Astrocyte of the hippocampus (primary cell): ENCODE data around the gene LRRC23.
A peak's percentile ranks its signal among the peaks of the same experiment; 100 is the strongest.
"Not testable (repeated sequence)": the region's sequence is repeated elsewhere in the genome, so short reads cannot be mapped to it uniquely, and the experiment has no call there.

Source experiments
- DNase-seq: peaks from one replicate; pipeline ENCODE4 v3.0.0; 2011; ENCODE audit warnings: low read depth, low spot score

LRRC23 gene

GRCh38 chr12:6872073-6873048, 32.3 kb upstream of the LRRC23 start:
- peak; percentile 93 for DNase-seq

- peak; percentile 99 for DNase-seq
Measured at GRCh38 chr12:6873094-6874014, 31.3 kb upstream of the LRRC23 start, which contains the start of gene SPSB2. Gene SPSB2, minus strand, starts transcription at chr12:6873303. Its CDS starts 402 bp downstream, at chr12:6872901.

GRCh38 chr12:6874015-6874368, 30.6 kb upstream of the LRRC23 start:
- DNase-seq, result not testable (repeated sequence)

- DNase-seq, result not testable (repeated sequence)
Measured at GRCh38 chr12:6879824-6880223, 24.8 kb upstream of the LRRC23 start.

- no peak for DNase-seq
Measured at GRCh38 chr12:6883252-6883651, 21.4 kb upstream of the LRRC23 start.

- no peak for DNase-seq
Measured at GRCh38 chr12:6883683-6884082, 20.9 kb upstream of the LRRC23 start.

- no peak for DNase-seq
Measured at GRCh38 chr12:6884539-6884938, 20.1 kb upstream of the LRRC23 start.

GRCh38 chr12:6886206-6886999, 18.2 kb upstream of the LRRC23 start:
- not testable (repeated sequence) for DNase-seq

GRCh38 chr12:6887460-6887859, 17.2 kb upstream of the LRRC23 start:
- no peak for DNase-seq

- no peak for DNase-seq
Measured at GRCh38 chr12:6888360-6888759, 16.3 kb upstream of the LRRC23 start.

- DNase-seq, result not testable (repeated sequence)
Measured at GRCh38 chr12:6888794-6889193, 15.8 kb upstream of the LRRC23 start.

- not testable (repeated sequence) for DNase-seq
Measured at GRCh38 chr12:6889775-6890573, 14.6 kb upstream of the LRRC23 start.

- peak; percentile 99 for DNase-seq
Measured at GRCh38 chr12:6890789-6891645, 13.6 kb upstream of the LRRC23 start.

GRCh38 chr12:6891646-6892001, 13.0 kb upstream of the LRRC23 start:
- no peak for DNase-seq

GRCh38 chr12:6892683-6893082, 11.9 kb upstream of the LRRC23 start:
- DNase-seq, result not testable (repeated sequence)

- DNase-seq, result no peak
Measured at GRCh38 chr12:6894321-6894720, 10.3 kb upstream of the LRRC23 start.

GRCh38 chr12:6896846-6897435, 7.7 kb upstream of the LRRC23 start:
- no peak for DNase-seq

GRCh38 chr12:6899427-6899826, 5.2 kb upstream of the LRRC23 start:
- no peak for DNase-seq

GRCh38 chr12:6899837-6900519, 4.6 kb upstream of the LRRC23 start:
- peak; percentile 92 for DNase-seq
